HG02571 (cell line): ENCODE data around the gene EIF4G3.
"Not testable (repeated sequence)": the region's sequence is repeated elsewhere in the genome, so short reads cannot be mapped to it uniquely, and the experiment has no call there.

ENCODE experiments used
- ATAC-seq: cut with Tn5 transposase; IDR thresholded peaks from one replicate; pipeline ENCODE4 v1.9.1; 2021; ENCODE audit warnings: mild to moderate bottlenecking, moderate library complexity; ENCODE audit not compliant: unreplicated experiment

EIF4G3 gene

DNA sequence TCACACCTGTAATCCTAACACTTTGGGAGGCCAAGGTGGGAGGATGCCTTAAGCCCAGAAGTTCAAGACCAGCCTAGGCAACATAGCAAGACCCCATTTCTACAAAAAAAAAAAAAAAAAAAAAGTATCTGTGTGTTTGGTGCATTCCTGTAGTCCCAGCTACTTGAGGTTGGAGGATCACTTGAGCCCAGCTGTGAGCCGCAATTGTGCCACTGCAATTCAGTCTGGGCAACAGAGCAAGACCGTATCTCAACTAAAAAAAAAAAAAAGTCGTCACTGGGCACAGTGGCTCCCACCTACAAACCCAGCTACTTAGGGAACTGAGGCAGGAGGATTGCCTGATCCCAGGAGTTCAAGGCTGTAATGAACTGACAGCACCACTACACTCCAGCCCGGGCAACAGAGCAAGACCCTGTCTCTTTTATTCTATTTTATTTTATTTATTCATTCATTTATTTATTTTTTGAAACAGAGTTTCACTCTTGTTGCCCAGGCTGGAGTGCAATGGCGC lies 8.6 kb upstream of the EIF4G3 start:
- no peak for ATAC-seq

- ATAC-seq, result no peak
Measured at GRCh38 chr1:21184276-21184675, 7.6 kb upstream of the EIF4G3 start.

DNA sequence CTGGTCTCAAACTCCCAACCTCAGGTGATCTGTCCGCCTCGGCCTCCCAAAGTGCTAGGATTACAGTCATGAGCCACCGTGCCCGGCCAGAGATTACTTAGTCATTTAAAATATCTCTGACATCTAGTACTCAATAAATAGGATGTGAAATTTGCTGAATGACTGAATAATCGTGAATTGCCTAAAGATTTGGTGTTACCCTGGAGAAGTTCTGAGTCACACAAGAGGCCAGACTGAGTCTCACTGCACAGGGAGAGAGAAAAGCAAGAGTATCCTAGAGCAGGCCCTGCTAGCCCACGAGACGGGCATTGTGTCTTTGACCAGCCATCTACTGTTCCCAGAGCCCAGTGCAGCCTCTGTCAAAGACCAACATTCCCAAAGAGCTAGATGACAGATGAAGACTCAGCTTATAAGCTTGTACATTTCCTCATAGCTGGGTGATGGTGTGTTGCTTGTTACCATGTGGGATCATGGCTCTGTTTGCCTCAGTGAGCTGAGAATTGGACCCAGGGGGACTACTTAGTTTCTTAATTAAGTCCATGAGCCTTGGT lies 5.6 kb upstream of the EIF4G3 start:
- no peak for ATAC-seq

GRCh38 chr1:21178271-21178670 lies 1.6 kb upstream of the EIF4G3 start:
- not testable (repeated sequence) for ATAC-seq

GRCh38 chr1:21175670-21176581 lies 771 bp downstream of the EIF4G3 start:
- peak; percentile 13 for ATAC-seq

DNA sequence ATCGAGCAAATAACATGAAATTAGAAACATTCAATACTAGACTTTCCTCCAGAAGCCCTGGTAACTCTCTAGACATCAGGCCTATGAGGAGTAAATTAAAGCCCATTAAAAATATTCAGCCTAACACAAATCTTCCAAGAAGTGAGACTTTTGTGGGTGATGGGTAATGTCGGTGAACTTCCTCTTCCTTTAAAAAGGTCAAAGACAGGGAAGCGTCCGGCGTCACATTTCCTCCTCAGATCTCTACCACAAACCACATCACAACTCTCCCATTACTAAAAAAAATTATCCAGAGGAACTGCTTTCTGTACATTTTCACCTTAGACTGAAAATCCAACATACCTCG lies 1.4 kb downstream of the EIF4G3 start:
- ATAC-seq, result no peak

GRCh38 chr1:21174654-21175323 lies 1.9 kb downstream of the EIF4G3 start:
- ATAC-seq, result no peak

DNA sequence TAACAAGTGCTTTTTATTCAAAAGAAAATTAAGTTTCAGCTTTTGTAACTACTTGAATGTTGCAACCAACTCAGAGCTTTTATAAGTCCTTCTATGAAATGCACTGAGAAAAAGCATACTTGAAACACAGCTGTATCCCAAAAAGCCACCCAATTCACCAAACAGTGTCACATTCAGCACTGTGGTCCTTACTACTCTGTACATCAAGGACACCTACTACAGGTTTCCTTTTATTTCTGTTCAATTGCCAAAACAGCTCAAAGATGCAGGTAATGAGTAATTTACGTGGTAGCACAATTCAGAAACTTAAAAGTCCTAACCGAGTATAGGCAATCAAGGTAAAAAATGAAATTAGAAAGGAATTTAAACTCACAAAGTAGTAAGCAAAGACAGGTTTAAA lies 2.5 kb downstream of the EIF4G3 start:
- ATAC-seq, result no peak

GRCh38 chr1:21173096-21173495 lies 3.6 kb downstream of the EIF4G3 start:
- ATAC-seq, result not testable (repeated sequence)

DNA sequence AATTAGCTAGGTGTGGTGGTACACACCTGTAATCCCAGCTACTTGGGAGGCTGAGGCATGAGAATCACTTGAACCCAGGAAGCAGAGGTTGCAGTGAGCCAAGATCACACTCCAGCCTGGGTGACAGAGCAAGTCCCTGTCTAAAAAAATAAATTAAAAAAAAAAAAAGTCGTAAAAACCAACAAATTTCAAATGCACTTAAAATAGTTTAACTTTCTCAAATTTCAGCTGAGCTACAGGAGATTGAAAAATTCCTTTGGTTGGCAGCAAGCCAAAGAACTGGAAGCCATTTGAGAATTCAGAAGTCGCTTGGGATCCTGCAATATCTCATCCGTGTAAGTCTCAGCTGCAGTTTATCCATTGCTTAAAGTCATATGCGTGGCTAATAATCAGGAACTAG lies 5.9 kb downstream of the EIF4G3 start:
- not testable (repeated sequence) for ATAC-seq

- ATAC-seq, result no peak
Measured at GRCh38 chr1:21168444-21168843, 8.3 kb downstream of the EIF4G3 start.

DNA sequence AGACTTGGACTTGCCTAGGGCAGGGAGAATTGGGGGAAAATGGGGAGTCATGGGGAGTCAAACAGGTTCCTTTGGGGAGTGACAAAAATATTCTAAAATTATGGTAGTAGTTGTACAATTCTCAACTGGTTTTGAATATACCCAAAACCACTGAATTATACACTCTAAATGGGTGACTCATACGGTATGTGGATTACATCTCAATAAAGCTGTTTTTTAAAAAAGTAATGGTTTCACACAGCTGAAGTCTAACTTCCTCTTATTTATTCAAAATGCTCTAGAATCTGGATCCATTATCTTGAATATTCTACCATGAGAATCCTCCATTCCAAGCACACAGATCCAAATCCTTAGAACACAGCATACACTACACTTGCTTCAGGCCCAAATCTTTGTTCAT lies 11.1 kb downstream of the EIF4G3 start:
- ATAC-seq, result no peak

GRCh38 chr1:21165076-21165475 lies 11.6 kb downstream of the EIF4G3 start:
- no peak for ATAC-seq

GRCh38 chr1:21164266-21164665 lies 12.4 kb downstream of the EIF4G3 start:
- no peak for ATAC-seq

- no peak for ATAC-seq
Measured at GRCh38 chr1:21162740-21163464, 13.8 kb downstream of the EIF4G3 start.

DNA sequence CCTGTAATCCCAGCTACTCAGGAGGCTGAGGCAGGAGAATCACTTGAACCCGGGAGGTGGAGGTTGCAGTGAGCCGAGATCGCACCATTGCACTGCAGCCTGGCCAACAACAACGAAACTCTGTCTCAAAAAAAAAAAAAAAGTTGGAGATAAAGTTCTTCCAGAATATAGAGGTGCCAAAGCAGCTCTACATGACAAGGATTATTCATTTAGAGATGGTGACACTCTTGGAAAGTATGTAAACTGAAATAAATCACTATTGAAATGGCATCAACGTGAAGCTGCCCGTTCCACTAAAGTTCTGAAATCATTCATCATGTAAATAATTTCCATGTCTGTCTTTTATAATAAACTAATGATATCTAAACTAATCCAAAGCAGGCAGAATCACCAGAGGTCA lies 14.9 kb downstream of the EIF4G3 start:
- ATAC-seq, result no peak

- ATAC-seq, result no peak
Measured at GRCh38 chr1:21160263-21160796, 16.4 kb downstream of the EIF4G3 start.

DNA sequence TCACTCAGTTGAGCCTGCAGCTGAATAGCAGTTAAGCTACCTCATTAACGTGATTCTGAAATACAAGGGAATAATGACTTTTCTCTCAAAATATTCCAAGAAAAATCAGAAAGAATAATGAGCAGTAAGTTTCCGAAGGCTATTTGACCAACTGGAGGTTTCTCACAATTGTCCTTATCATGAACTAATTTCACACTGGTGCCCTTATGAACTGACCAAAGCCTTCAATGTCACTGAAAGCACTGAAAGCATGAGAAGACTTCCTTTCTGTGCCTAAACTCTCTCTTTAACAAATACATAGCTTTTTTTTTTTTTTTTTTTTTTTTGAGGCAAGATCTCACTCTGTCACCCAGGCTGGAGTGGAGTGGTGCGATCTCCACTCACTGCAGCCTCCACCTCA lies 18.8 kb downstream of the EIF4G3 start:
- no peak for ATAC-seq

DNA sequence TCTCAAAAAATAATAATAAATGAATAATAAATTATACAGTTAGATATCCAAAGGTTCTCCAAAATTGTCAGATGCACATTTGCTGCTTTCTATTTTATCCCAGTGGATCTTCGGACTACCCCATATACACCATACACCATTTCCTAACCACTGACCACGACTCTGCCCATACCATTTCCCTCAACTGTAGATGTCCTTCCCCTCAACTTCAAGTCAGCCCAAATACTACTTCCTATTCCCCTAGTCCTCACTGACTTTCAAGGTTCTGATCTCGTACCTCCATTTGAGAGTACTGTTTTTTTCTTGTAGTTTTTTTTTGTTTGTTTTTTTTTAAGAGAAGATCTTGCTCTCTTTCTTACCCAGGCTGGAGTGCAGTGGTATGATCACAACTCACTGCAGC lies 19.6 kb downstream of the EIF4G3 start:
- no peak for ATAC-seq

DNA sequence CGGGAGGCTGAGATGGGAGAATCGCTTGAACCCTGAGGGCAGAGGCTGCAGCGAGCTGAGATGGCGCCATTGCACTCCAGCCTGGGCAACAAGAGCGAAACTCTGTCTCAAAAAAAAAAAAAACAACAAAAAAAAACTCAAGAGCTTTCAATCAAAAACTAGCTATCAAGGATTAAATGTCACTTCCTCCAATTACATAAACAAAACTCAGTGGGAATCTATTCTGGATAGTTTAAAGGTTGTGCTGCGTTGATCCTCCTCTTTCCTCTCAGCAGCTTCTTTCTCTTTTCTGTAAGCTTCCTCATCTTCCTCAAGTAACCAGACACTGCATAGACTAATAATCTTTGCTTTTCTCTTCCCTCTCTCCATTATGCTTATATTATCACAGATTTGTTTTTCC lies 20.7 kb downstream of the EIF4G3 start:
- no peak for ATAC-seq

- ATAC-seq, result no peak
Measured at GRCh38 chr1:21154717-21155116, 22.0 kb downstream of the EIF4G3 start.
